ENCODE results near the gene RGS3.
A peak's percentile ranks its signal among the peaks of the same experiment; 100 is the strongest.

The RGS3 gene

GRCh38 chr9:113574441-113575262 is 111.1 kb downstream of the RGS3 start:
- no peak for ATAC-seq

GRCh38 chr9:113577525-113578261 is 114.2 kb downstream of the RGS3 start:
- ATAC-seq, result no peak

GRCh38 chr9:113578279-113578865 is 114.8 kb downstream of the RGS3 start:
- no peak for ATAC-seq

GRCh38 chr9:113578882-113579282 is 115.4 kb downstream of the RGS3 start:
- peak; percentile 80 to 83 for ATAC-seq

GRCh38 chr9:113579283-113580040 is 115.9 kb downstream of the RGS3 start:
- peak in 1 of 2 donors; percentile 1 for ATAC-seq

- ATAC-seq, result peak in 1 of 2 donors; percentile 20
Measured at GRCh38 chr9:113580041-113580953, 116.8 kb downstream of the RGS3 start.

GRCh38 chr9:113580954-113581311 is 117.4 kb downstream of the RGS3 start:
- ATAC-seq, result no peak

GRCh38 chr9:113581865-113582697 is 118.6 kb downstream of the RGS3 start:
- peak; percentile 70 to 76 for ATAC-seq

- no peak for ATAC-seq
Measured at GRCh38 chr9:113582698-113583200, 119.2 kb downstream of the RGS3 start.

GRCh38 chr9:113583511-113584427 is 120.2 kb downstream of the RGS3 start:
- no peak for ATAC-seq

- no peak for ATAC-seq
Measured at GRCh38 chr9:113584428-113585084, 121.0 kb downstream of the RGS3 start.

- no peak for ATAC-seq
Measured at GRCh38 chr9:113585085-113585442, 121.5 kb downstream of the RGS3 start.

- no peak for ATAC-seq
Measured at GRCh38 chr9:113585555-113585954, 122.0 kb downstream of the RGS3 start.

GRCh38 chr9:113587471-113588031 is 124.0 kb downstream of the RGS3 start:
- no peak for ATAC-seq

GRCh38 chr9:113588242-113588810 is 124.8 kb downstream of the RGS3 start:
- no peak for ATAC-seq

- ATAC-seq, result no peak
Measured at GRCh38 chr9:113588936-113589335, 125.4 kb downstream of the RGS3 start.

GRCh38 chr9:113589407-113589806 is 125.9 kb downstream of the RGS3 start:
- ATAC-seq, result no peak

- ATAC-seq, result no peak
Measured at GRCh38 chr9:113589890-113590289, 126.4 kb downstream of the RGS3 start.

Measured in activated CD4-positive, CD25-positive, alpha-beta regulatory T cell treated with anti-CD3 and anti-CD28 coated beads, Interleukin-2, amount 50 U/mL, for 24 hours (primary cell).